Cortex of kidney (tissue), 1 donor: Measurements from ENCODE around the gene GNPDA1.
"Not testable (repeated sequence)": the region's sequence is repeated elsewhere in the genome, so short reads cannot be mapped to it uniquely, and the experiment has no call there.

Experiments
- DNase-seq: peaks from one replicate; lab custom pipeline; 2025; lab: John Stamatoyannopoulos, UW

GNPDA1 gene

GRCh38 chr5:142012792-142013388 is at the start of gene GNPDA1:
TSS of gene GNPDA1 (minus strand) at chr5:142013027. CDS start at chr5:142012035, 992 bp downstream.
- DNase-seq, result peak; percentile 54

- DNase-seq, result no peak
Measured at GRCh38 chr5:142059304-142059940, 46.6 kb upstream of the GNPDA1 start.

GRCh38 chr5:142057697-142058056 is 44.9 kb upstream of the GNPDA1 start:
- DNase-seq, result no peak

DNA sequence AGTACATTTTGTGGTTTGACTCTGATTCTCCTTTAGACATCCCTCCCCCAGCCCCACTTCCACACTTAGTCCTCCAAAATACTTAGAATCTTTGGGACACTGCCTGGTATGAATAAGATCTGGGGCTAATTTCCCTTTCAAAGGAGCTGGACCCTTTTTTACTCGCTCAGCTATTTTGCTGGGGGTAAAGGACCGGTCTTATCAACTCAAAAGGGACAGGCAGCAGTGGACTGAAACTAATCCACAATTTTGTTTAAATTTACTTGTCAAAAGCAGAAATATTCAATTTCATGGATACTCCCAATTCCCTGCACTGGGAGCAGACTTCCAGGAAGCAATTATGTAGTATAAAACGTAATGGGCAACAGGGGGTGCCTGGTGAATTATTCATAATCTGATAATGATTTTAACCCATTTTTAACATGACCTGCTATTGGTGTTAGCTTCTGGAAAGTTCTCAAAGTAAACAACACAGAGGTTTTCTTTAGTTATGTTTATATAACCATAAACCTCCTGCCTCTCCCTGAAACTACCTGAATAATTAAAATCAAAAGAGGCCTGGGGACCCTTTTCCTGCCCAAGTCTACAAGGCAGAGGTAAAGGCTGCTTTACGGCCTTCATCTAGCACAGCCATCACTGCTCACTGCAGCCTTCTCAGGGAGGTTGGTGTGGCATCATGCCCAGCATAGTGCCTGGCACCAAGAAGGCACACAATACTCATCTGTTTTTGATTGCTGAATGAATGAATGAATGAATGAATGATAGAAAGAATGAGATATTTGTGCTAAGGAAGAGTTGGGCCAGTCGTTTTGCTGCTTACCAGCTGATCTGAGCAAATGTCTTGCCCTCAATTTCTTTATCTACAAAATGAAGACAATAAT is 44.2 kb upstream of the GNPDA1 start:
- DNase-seq, result no peak

DNA sequence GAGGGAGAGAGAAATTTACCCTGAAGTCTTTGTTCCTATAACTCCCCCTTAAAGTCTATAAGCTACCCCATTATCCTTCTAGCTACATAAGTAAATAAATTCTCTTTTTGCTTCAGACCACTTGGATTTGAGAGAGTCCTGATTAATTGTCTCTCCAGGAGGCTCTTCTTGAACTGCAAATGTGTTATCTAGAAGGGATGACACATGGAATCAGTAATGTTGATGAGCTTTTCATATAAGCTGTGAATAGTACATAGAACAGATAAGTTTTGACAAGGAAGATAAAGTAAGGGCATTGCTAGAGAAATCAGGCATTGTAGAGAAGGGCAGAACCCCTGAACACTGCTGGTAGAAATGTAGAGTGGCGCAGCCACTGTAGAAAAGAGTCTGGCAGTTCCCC is 42.5 kb upstream of the GNPDA1 start:
- no peak for DNase-seq

GRCh38 chr5:142053426-142054151 is 40.8 kb upstream of the GNPDA1 start:
- DNase-seq, result no peak

GRCh38 chr5:142052026-142052425 is 39.2 kb upstream of the GNPDA1 start:
- DNase-seq, result not testable (repeated sequence)

- no peak for DNase-seq
Measured at GRCh38 chr5:142048272-142048671, 35.4 kb upstream of the GNPDA1 start.

- no peak for DNase-seq
Measured at GRCh38 chr5:142046191-142046590, 33.4 kb upstream of the GNPDA1 start.

DNA sequence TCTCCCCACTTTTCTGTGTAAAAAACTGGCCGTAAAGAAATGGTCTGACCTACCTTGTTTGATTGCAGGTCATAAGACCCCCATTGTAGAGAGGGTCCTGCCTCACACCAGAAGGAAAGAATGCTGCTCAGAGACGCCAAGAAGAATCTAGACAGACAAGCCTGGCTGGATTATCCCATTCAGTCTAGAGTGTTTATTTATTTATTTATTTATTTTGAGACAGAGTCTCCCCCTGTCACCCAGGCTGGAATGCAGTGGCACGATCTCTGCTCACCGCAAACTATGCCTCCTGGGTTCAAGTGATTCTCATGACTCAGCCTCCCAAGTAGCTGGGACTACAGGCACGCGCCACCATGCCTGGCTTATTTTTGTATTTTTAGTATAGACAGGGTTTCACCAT is 28.1 kb upstream of the GNPDA1 start:
- DNase-seq, result not testable (repeated sequence)

DNA sequence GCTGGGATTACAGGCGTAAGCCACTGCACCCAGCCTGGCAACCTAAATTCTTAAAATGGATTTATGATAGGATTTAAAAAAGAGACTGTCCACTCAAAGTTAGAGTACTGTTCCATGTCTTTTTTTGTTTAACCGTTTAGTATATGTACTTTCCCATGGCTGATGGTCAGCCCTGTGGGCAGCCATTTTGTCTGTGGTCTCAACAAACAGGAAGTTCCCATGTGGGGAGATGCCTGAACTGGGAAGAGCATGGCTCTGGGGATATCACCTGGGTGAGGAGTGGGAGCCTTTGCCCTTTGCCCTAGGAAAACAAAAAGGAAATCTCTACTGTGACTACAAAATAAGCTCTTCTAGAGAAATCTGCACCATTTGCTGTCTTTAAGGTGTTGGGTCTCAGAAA is 27.5 kb upstream of the GNPDA1 start:
- no peak for DNase-seq

- no peak for DNase-seq
Measured at GRCh38 chr5:142038735-142039134, 25.9 kb upstream of the GNPDA1 start.

- not testable (repeated sequence) for DNase-seq
Measured at GRCh38 chr5:142037599-142037998, 24.8 kb upstream of the GNPDA1 start.

DNA sequence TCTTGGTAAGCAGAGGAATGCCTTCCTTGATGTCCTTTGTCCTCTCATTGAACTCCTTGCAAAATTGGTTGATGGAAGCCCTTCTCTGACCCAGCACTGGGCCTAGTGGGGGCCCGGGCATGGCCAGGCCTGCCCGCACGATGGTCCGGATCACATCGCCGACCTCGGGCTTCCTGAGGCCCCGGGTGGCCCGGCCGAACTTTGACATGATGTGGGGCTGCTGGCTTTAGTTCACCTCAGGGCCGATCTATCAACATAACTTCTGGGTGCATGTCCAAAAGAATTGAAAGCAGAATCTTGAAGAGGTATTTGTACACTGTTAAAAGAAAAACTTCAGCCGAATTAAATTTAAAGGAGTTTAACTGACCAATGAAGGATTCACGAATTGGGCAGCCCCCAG is 24.1 kb upstream of the GNPDA1 start:
- no peak for DNase-seq

DNA sequence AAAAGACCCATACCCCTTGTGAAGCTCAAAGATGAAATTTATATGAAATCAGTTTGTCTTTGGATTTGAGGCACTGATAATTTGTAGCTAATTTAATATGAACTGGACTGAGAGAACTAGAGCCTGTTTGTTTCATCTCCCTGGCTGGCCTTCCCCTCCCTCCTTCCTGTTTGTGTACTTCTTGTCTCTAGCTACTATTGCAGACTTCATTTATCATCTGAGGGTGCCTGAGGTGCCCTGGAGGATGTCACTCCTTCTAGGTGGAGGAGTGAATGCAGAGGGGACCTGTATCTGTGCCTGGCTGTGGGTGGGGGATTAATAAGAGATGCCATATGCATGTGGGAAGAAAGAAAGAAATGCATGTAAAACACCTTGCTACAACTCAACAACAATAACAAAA is 22.2 kb upstream of the GNPDA1 start:
- no peak for DNase-seq

DNA sequence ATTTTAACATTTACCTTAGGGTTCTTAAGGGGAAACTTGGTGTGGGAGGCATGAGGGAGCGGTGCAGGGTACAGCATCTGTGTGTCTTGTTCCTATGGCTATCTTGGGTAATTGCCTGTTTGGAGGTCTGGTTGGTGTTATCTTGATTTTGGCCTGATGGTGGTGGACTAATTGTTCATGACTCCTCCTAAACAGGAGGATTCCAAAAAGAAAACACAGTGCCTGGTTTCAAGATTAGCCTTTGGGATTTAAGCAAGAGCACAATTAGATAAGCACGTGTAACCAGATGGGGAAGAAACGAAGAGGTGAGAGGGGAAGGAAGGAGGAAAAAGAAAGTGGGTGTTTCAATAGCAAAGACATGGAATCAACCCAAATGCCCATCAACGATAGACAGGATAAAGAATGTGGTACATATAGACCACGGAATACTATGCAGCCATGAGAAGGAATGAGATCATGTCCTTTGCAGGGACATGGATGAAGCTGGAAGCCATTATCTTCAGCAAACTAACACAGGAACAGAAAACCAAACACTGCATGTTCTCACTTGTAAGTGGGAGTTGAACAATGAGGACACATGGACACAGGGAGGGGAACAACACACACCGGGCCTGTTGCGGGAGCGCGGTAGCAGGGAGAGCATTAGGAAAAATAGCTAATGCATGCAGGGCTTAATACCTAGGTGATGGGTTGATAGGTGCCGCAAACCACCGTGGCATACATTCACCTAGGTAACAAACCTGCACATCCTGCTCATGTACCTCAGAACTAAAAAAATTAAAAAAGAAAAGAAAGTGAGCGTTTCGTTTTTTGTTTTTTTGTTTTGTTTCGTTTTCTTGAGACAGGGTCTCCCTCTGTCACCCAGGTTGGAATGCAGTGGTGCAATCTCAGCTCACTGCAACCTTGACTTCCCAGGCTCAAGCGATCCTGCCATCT is 21.1 kb upstream of the GNPDA1 start:
- DNase-seq, result not testable (repeated sequence)

- DNase-seq, result no peak
Measured at GRCh38 chr5:142032747-142033631, 20.2 kb upstream of the GNPDA1 start.

DNA sequence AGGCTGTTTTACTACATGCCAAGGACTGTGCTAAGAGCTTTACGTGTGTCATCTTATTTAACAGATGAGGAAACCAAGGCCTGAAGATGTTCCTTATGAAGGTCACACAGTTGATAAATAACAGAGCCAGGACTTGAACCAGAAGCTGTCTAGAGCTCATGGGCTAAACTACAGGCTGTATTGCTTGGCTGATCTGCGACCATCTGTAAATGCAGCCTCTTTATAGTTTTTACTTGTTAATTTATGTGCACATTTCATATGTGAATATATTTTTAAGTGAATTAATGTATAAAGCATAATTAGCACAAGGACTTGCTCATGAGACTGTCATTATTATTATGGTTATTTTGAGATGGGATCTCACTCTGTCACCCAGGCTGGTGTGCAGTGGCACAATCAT is 19.3 kb upstream of the GNPDA1 start:
- no peak for DNase-seq

DNA sequence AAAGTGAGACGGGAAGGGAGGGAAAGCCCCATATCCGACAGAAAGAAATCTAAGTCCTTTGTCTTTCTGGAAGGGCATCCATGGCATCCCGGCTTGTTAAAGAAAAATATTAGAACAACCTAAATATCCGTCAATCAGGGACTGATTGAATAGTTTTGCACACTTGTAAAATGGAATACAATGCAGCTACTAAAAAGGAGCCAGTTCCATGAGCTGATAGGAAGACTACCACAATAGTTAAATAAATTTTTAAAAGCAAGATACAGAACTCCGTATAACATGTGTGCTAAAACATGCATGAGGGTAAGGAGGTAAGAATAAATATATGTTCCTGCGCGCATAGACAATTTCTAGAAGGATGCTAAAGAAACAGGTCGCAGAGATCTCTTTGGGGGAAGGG is 12.8 kb upstream of the GNPDA1 start:
- no peak for DNase-seq

GRCh38 chr5:142024771-142025304 is 12.0 kb upstream of the GNPDA1 start:
- peak; percentile 12 for DNase-seq
